CD4-positive, alpha-beta T cell treated with Interleukin-21 for 1 hour (primary cell): Measurements from ENCODE around the gene OCIAD1.

Experiments used
- DNase-seq: peaks from one replicate; pipeline ENCODE4 v3.0.0-alpha.2; 2020

OCIAD1 gene

DNA sequence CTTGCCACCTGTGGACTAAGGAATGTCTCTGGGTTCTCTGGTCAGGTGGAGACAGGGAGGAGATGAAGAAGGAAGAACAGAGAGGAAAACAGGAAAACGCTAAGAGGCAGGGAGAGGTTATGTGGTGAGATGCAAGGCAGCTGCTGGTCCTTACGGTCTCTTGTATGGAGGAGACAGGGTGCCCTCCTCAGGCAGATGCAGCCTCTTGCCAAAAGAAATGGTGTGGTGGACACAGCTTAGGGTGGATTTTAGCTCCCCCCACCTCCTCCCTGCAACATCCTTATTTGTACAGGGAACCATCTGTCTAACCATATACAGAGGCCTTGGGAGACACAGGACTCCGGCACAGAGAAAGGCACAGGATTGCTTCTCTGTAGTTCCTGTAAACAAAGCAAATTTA, 66.0 kb downstream of the OCIAD1 start:
- DNase-seq: no peak

DNA sequence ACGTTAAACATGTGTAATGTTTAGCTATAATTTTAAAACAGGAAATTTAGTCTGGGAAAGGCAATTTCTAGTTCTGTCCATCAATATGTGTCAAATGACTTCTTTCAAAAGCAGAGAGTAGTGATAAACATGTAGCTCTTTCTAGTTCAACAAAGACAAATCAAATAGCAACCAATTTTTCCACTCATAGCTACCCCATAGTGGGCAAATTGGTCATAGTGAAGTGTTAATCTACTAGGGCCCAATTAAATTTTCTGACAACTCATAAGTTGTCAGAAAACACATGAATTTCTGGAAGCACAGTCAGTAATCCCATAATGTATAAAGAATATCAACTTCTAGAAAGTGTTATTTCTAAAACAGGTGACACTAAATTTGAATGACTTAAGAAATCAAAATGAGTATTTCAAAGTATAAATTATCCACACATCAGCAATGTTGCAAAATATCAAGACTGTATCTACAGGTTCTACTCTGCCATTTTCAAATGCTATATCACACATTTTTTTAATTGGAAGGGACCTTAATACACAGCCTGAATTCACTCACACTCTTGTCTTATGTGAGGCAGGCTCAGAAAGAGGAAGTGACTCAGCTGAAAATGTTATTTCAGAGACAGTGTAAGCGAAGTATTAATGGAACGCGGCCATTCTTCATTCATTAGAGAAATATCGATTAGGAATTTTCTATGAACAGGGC, 68.0 kb downstream of the OCIAD1 start:
- no peak for DNase-seq

DNA sequence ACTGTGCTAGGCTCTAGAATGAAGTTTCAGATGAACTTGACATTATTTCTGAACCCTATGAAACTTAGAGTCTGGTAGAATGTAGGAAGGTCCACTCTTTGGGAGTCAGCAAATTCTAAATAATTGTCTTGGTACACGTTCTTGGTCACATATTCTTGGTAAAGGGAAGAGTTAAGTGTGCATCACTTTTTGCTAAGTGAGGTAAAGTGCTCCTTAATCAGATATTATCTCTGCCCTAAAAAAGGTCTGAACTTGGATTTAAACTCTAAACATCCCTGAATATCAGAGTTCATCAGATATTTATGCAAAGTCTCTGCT, 68.5 kb downstream of the OCIAD1 start:
- no peak for DNase-seq

DNA sequence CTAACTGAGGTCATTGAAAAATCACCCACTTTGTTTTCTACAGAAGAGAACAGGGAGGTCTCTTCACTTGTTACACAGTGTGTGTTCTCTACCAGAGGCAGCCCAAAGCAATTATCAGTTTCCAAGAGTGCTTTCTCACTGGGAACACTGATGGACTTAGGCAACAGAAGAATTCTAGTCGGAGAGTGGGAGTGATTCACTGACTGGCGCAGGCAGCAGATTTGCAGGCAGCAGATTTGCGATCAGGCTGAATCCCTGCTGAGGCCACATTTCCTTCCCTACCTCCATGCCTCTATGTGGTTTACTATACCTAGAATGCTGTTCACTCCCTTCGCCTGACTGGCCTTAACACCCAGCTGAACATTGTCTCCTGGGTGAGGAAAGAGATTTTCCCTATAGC, 69.1 kb downstream of the OCIAD1 start:
- no peak for DNase-seq

DNA sequence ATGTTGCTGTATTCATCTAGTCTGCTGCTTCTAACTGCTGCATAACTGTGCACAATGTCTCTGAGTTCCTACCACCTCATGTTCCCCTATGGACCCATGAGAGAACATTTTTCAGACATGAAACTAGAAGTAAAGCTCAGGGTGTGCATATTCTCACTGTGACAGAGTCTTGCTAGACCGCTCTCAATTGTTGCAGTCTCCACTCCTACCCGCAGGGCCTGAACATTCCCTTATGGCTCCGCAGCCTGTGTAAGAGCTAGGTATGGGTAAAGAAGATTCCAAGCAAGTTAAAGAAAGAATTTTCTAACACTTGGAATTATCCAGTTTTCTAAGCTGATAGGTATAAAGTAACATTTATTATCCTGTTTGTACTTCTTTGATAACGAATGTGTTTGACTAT, 70.3 kb downstream of the OCIAD1 start:
- DNase-seq: no peak

DNA sequence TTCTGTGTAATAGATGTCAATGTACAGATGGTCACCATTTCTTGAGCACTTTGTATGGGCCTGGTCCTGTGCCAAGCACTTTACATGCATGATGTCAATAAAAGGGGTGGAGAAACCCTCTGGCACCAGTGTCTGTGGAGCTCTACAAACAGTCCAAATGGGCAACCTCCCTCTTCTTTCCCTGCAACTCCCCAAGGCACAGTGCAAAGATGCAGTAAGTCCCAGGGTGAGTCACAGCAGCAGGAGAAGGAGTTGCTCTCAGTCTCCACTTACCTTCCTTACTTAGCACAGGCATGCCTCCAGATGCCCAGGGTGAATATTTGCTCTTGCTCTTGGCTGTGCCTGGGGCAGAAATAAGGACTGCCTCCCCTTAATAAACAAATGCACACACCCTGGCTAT, 71.4 kb downstream of the OCIAD1 start:
- DNase-seq: no peak

DNA sequence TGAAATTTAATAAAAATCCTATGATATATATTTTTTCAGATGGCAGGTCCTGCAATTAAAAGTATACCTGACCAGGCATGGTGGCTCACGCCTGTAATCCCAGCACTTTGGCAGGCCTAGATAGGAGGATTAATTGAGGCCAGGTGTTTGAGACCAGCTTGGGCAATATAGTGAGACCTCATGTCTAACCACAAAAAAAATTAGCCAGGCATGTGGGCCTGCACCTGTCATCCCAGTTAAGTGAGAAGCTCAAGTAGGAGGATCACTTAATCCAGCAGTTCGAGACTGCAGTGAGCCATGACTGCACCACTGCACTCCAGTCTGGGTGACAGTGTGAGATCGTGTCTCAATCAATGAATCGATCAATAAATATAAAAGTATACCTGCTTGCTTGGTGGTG, 73.2 kb downstream of the OCIAD1 start:
- no peak for DNase-seq

DNA sequence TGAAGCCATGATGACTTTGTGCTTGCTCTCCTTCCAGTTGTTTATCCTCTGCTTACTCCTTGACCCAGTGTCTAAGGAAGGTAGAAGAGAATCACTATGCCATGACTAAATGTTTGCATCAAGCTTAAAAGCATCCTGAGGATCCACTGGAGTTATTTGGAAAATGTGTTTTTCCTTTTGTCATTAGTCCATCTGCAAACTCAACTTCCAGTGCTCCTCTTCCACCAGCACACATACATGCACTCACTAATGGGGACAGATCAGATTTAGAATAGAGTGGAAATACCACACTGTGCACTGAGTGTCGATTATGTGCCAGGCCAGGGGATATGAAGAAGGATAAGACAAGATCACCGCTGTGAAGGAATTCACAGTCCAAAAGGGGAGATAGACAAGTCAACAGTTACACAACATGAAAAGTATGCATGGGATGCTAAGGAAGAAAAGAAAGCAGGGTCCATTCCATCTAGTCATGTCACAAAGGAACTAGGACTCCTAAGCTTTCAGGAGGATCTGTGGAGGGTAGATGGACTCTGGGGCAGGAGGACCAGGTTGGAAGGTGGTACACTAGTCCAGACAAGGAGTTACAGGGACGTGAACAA, 73.8 kb downstream of the OCIAD1 start:
- DNase-seq: no peak

DNA sequence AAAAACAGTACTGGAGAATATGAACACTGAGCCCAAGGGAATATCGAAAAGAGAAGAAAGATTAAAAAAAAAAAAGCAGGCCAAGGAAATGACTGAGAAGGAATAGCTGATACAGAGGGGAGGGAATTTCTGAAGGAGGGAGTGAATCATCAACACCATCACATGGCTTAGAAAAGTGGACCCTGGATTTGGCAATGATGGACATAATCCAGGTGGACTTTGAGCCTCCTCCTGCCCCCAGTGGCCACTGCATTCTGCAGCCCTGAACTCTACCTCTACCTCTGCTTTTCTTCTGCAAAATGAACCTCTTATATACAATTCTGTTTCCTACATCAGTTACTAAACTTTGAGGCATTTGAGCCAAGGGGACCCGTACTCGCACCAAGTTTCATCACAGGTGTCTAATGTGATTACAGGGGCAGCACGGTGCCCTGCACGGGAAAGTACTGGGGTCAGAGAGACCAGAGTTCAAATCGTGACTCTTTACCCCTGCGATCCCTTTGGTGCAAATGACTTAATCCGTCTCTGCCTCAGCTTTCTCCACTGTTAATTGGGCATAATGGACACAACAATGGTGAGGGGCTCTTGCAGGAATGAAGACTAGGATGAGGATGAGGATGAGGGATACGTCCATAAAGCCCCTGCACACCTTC, 74.6 kb downstream of the OCIAD1 start:
- DNase-seq: no peak

DNA sequence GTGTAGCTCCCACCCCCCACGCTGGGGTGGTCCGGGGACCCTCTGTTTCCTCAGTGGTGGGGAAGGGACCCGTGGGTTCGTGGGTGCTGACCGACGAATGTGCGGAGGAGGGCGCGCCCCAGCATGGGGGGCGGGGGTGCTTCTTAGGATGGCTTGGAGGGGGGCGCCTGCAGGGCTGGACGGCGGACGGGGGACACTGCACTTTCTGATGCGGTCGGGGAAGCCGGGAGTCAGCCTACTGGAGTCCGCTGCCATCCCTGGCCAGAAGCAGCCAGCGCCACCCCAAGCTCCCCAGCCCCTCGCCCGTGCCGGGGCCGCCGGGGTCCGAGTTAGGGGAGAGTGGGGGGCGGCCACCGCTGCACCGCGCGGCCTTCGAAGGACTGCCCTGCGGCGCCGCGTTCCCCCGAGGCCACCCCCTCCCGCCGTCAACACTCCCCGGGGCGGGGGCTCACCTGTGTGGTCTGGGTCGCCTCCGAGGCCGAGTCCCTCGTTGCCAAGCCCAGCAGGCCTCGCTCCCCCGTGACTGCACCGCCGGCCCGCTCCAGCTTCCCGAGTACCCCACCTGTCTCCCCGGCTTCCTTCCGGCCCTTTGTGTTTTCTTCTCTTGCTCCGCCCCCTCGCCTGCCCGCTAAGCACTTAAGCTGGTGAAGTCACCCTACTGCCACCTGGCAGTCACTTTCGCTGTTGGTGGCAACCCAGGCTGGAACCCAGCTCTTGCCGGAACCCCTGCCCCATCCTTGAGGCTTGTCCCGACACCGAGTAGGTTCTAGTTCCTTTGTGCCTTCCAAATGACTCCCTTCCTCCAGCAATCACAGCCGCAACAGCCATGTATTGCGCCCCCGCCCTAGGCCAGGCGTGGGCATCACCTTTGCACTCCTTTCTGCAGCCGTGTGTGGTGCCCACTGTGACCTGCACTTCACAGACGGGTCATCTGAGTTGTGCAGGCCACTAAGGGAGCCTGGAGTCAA, 75.6 kb downstream of the OCIAD1 start, which contains the start of gene OCIAD2:
TSS of gene OCIAD2 (minus strand) at position 569 of the 968 bp plus-strand sequence. CDS start 2,225 bp downstream, outside the sequence.
- peak; percentile 87 for DNase-seq

DNA sequence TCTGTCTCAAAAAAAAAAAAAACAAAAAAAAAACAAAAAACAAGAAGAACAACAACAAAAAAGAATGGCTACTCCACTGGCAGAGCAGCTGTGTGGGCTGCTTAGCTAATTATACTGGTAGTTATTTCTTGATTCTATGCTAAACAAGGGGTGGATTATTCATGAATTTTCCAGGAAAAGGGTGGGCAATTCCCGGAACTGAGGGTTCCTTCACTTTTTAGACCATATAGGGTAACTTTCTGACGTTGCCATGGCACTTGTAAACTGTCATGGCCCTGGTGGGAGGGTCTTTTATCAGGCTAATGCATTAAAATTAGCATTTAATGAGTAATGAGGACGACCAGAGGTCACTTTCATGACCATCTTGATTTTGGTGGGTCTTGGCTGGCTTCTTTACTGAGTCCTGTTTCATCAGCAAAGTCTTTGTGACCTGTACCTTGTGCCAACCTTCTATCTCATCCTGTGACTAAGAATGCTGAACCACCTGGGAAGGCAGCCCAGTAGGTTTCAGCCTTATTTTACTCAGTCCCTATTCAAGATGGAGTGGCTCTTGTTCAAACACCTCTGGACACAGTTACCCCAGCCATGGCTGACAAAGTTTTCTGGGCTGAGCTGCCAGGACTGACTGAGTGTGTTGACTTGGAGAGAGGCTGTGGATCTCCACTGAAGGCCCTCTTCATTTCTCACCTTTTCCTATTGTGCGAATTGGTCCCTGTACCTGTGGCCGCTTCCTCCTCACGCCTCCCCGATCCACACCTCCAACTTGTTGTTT, 77.0 kb downstream of the OCIAD1 start:
- DNase-seq: no peak

DNA sequence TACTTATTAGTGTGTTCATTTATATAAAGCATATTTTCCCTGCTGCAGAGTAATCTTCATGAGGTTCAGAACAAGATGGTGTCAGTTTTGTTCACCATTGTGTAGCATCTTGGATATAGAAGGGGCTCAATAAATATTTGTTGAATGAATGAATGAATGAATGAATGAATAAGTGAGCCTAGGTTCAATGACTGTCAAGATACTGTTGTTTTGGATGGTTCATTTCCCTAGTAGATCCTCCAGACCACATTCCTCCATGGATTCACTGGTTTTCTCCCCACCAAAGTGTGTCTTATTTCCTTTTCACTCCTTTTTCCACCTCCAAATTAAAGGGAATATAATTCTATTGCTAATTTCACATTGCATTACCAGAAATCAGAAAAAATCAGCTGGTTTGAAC, 77.8 kb downstream of the OCIAD1 start:
- no peak for DNase-seq

DNA sequence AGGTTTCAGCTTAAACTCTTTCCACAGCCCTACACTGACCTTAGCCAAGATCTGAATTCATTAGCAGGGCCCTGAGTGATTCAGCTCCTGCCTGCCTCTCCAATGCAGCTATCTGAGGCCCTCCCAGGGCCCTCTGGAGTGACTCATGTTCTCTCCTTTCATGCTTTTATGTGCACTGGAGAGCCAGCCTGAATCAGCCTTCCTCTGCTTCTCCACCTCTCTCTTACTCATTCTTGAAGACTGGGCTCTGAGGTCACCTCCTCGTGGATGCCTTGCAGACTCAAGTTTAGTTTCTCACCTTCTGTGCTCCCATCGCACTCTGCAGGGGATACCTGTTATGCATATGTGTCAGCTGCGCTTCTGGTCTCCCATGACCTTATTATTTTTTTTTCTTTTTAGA, 78.8 kb downstream of the OCIAD1 start:
- DNase-seq: no peak

DNA sequence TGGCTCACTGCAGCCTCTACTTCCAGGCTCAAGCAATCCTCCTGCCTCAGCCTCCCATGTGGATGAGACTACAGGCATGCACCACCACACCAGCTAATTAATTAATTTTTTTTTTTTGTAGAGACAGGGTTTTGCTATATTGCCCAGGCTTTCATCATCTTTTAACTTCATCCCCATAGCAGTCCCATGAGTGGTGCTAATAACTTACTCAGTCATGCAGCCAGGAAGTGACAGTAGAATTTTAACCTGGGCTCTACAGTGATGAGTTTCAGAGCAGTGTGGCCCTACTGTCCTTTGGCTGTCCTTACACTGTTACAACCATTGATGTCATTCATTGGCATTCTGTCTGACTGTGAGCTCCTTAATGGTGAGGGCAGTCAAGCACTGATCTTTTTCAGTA, 79.6 kb downstream of the OCIAD1 start:
- DNase-seq: no peak
